Stimulated activated CD4-positive, alpha-beta T cell treated with anti-CD3 and anti-CD28 coated beads, Interleukin-15, amount 100 ng/mL, for 24 hours (primary cell): ENCODE data around the gene HPN.
A peak's percentile ranks its signal among the peaks of the same experiment; 100 is the strongest.
"Not testable (repeated sequence)": the region's sequence is repeated elsewhere in the genome, so short reads cannot be mapped to it uniquely, and the experiment has no call there.

Experiments
- DNase-seq: peaks from one replicate; pipeline ENCODE4 v3.0.0-alpha.2; 2020

Gene HPN

GRCh38 chr19:35088131-35088913 lies 46.8 kb downstream of the HPN start:
- no peak for DNase-seq

- no peak for DNase-seq
Observed at GRCh38 chr19:35089554-35089953, 48.0 kb downstream of the HPN start.

DNA sequence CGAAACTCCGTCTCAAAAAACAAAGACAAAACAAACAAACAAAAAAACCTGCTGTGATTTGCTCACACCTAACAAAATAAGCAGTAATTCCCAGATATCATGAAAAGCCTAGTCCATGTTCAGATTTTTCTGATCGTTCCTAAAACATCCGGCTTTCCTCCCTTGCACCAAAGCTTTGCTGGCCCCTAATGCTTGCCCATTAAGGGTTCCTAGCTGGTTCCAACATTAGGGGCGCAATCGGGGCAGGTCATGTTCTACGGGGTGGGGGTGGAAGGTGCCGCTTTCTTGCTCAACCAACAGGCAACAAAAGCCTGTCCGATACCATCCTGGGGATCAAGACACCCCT lies 48.6 kb downstream of the HPN start:
- no peak for DNase-seq

- peak; percentile 63 for DNase-seq
Observed at GRCh38 chr19:35090506-35091214, 49.1 kb downstream of the HPN start.

DNA sequence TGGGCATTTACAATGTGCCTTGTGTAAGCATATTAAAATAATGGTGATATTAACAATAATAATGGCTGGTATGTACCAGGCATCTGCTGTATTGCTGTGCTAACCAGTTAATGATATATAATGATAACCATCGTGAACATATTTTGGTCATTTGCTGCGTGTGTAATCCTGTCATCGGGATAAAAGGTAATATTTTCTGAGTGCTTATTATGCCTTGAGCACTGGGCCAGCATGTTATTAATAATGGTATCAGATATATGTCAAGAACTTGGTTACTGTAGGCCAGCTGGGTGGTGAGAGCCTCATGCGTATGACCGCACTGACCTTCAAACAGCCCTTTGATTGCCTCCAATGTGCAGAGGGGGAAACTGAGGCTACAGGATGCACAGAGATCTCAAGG lies 51.9 kb downstream of the HPN start:
- DNase-seq: no peak

- DNase-seq: no peak
Observed at GRCh38 chr19:35093941-35094647, 52.6 kb downstream of the HPN start.

DNA sequence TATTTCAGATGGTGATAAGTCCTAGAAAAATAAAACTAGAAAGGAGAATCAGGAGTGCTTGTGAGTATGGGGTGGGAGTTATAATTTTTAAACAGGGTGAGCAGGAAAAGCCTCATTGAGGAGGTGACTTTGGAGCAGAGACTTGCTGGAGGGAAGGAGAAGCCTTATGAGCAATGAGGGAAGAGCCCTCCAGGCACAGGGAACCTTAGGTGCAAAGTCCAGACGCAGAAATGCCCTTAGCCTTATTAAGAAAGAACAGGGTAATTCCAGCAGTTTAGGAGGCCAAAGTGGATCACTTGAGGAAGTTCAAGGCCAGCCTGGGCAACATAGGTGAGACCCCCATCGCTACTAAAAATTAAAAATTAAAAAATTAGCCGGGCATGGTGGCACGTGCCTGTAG lies 53.1 kb downstream of the HPN start:
- DNase-seq: no peak

DNA sequence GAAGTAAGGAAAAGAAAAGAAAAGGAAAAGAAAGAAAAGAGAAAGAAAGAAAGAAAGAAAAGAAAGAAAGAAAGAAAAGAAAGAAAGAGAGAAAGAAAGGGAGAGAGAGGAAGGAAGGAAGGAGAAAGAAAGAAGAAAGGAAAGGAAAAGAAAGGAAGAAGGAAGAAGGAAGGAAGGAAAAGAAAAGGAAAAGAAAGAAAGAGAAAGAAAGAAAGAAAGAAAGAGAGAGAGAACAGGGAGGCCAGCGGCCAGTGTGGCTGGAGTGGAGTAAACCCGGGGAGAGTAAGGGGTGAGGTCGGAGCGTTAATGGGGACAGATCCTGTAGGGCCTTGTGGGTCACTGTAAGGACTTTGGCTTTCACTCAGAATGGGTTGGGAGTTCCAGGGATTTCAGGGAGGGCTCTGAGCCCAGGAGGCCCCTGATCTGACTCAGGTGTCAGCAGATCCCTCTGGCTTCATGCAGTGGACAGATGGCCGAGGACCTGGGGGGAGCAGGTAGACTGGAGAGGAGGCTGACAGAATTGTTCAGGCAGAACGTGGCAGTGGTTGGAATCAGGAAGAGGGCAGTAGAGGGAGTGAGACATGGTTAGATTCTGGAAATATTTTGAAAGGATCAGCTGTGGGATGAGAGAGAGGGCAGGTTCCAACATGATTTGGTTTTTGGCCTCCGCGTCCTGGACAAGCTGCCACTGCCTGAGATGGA lies 54.3 kb downstream of the HPN start:
- no peak for DNase-seq

DNA sequence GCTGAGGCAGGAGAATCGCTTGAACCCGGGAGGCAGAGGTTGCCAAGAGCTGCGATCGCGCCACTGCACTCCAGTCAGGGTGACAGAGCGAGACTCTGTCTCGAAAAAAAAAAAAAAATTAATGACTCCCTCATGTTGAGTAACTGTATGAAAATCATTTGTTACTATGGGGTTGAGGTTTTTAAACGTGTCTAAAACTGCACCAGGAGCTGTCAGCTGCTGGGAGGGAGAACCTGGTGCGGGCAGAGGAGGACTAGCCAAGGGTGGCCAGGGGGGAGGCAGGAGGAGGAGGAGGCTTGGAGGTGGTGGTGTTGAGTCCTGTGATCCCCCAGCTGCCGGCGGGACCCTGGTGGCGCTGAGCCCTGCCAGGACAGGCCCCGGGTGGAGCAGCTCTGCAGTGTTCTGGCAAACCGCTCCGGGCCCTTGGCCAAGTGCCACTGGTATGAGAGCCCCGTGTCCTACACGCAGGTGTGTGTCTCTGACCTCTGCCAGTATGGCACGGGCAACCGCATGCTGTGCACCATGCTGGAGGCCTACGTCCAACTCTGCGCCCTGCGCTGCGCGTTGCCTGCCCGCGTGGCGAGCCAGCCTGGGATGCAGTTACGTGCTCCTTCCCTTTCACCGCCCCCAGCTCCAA lies 57.0 kb downstream of the HPN start:
- DNase-seq: no peak

DNA sequence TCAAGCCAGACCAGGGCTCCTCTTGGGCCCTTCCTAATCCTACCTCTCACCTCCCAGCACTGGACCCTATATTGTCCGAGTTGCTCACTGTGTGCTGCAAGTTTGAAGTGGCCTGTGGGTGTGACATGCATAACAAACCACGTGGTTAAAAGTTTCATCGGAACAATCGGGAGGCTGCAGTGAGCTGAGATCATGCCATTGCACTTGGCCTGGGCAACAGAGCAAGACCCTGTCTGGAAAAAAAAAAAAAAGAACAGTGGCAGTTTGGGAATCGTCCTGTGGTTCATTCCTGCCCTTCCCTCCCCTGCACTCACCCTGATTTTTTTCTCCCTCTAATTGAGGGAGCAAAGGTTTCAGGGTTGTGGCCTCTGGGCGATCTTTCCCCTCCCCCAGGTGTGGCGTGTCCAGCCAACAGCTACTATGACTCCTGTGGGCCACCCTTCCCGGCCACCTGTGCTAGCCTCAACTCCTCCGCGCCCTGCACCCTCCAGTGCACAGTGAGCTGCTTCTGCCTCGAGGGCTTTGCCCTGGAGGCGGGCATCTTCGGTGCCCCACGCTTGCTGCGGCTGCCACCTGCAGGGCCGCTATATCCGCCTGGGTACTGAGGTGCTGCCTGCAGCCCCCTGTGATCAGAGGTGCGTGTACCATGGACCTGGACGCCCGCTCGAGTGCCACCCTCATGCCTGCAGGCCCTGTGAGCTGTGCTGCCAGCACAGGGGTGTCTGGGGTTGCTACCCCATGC lies 57.8 kb downstream of the HPN start:
- DNase-seq: no peak

DNA sequence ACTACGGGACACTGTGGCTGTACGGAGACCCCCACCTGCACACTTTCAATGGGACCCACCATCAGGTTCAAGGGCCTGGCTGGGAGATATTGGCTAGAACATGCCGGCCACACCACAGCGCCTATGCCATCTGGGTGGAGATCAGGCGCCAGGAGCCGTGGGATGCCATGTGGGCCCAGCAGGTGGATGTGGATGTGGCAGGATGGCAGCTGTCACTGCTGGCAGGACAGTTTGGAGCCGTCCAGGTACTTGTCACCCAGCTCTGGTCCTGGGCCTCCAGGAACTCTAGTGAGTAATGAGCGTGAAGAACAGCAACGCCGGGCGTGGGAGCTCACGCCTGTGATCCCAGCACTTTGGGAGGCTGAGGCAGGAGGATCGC lies 58.4 kb downstream of the HPN start:
- no peak for DNase-seq

DNA sequence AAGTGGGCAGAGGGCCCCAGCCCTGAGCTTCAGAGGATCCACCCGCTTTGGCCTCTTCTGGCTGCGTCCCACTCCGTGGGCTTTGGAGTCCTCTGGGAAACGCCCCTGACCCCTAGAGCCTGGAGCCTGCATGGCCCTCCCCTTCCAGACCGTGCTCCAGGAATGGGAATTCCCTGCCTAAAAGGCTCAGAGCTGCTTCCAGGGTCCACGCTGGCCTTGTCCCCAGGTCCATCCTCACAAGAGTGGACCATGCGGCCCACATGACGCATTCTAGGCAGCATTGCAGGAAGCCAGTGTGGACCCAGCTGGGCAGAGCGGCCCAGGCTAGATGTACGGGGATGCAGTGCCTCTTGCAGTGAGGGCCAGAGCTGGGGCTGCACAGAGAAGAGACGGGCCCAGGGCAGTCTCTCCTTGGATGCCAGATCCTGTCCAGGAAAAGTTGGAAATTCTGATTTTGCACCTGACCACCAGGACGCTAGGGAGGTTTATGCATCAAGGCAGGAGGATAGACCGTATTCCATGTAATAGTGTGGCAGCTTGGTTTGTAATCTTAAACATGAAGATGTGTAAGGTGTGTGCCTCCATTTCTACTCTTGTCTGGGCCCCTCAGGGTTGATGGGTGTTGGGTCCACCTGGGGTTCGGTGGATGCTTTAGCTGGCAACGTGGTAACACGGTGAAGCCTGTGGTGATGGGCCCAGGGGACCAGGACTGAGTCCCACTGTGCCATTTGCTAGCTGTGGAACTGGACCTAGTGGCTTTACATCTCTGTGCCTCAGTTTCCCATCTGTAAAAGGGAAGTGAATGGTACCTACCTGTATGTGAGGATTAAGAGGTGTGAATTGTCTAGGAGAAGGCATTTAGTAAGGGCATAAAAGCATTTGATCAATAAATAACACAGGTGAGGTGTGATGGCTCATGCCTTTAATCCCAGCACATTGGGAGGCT lies 59.3 kb downstream of the HPN start:
- DNase-seq: no peak

DNA sequence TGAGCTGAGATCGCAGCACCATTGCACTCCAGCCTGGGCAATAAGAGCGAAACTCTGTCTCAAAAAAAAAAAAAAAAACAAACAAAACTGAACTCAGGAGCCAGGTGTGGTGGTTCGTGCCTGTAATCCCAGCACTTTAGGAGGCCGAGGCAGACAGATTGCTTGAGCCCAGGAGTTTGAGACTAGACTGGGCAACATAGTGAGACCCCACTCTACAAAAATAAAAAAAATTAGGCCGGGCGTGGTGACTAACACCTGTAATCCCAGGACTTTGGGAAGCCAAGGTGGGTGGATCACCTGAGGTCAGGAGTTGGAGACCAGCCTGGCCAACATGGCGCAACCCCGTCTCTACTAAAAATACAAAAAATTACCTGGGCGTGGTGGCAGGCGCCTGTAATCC lies 60.4 kb downstream of the HPN start:
- not testable (repeated sequence) for DNase-seq

- not testable (repeated sequence) for DNase-seq
Observed at GRCh38 chr19:35103614-35104013, 62.1 kb downstream of the HPN start.

DNA sequence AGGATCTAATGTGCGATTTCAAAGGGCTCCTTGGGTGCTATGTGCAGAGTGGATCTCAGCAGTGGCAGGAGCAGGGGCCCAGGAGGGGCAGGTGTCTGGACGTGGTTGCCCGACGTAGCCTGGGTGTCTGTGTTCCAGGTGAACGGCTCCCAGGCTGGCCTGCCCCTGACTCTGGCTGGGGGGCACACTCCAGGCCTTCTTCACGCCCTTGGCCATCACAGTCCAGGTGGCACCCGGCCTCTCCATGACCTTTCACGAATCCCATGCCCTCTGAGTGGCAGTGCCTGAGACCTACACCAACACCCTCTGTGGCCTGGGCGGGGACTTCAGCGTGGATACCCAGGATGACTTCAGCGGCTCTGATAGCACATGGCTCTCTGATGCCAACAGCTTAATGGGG lies 62.8 kb downstream of the HPN start:
- DNase-seq: no peak

DNA sequence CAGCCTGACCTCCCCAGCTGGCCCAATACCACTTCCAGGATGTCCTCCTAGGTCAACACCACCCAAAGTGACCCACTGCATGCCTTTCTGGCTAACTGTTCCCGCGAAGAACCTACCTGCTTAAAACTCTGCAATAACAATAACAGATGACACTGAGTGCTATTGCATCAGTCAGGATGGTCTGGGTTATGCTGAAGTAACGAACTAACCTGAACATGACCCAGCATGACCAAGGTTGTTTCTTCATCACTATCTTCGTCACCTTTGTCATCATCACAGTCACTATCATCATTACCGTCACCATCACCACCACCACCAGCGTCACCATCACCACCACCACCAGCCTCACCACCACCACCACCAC lies 63.5 kb downstream of the HPN start:
- no peak for DNase-seq

- no peak for DNase-seq
Observed at GRCh38 chr19:35105411-35106290, 64.1 kb downstream of the HPN start.

- no peak for DNase-seq
Observed at GRCh38 chr19:35106291-35106583, 64.7 kb downstream of the HPN start.

DNA sequence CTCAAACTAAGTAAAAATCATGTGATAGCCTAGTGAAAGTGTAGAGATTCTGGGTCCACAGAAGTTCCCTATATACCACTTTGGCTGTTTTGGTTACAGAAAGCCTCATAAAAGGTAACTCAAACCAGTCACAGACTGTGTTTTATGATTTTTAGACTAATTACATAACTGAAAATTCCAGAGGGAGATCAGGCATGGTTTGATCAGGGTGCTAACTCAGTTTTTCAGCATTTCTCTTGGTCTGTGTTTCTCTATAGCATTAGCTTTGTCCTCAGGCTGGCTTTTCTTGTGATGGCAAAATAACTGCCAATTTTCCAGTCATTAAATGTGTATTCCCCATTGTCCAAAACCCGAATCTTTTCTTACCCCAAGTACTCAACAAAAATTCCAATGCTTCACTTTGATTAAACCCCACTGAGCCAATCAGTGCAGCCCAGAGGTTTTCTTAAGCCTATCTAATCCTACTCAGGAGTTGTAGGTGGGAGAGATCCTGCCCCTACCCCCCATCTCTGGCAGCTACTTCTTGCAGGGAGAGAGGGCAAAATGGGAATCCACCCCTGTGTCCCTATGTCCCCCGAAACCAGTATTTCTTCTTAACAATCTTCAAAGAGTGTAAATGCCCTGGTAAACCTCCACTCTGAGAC lies 65.5 kb downstream of the HPN start:
- no peak for DNase-seq

- DNase-seq: peak; percentile 33
Observed at GRCh38 chr19:35107545-35107944, 66.0 kb downstream of the HPN start.
